ENCODE data around the gene MAL. TPM values are rescaled to one million over a fixed set of nuclear protein-coding genes. Genes with fewer than 3 reads are reported as not detected.
A peak's percentile ranks its signal among the peaks of the same experiment; 100 is the strongest.

The MAL gene
- total RNA-seq, 1 donor from 2014 or later, result 0.41 TPM

GRCh38 chr2:94982675-94983074, 42.8 kb upstream of the MAL start:
- peak overlapping the region; percentile 4 for H2AFZ ChIP-seq (ENCODE audit: low read depth, low read length)
- H4K20me1 ChIP-seq (ENCODE audit: insufficient read depth, low read length), result no peaks in the 10 kb centered on the region
- no peak overlapping the region for H3K4me3 Mint-ChIP-seq (ENCODE audit: unreplicated experiment)
- no peak for FAIRE-seq
- H3K9me3 Mint-ChIP-seq (ENCODE audit: unreplicated experiment), result no peaks in the 10 kb centered on the region
- H3K27me3 ChIP-seq (ENCODE audit: insufficient read depth, low read length), result no peaks in the 10 kb centered on the region
- no peak overlapping the region for H3K4me3 ChIP-seq (ENCODE audit: insufficient read depth, low read depth, low read length)
- no peaks in the 10 kb centered on the region for H3K9me3 ChIP-seq (ENCODE audit: insufficient read depth, low read depth, low read length)
- H3K27ac Mint-ChIP-seq (ENCODE audit: unreplicated experiment), result peak overlapping the region; percentile 27
- no peak for DNase-seq (ENCODE audit: low read depth)
- H3K79me2 ChIP-seq (ENCODE audit: insufficient read depth, low read length), result no peaks in the 10 kb centered on the region
- peaks cover 1% of the 10 kb centered on the region for H3K36me3 Mint-ChIP-seq (ENCODE audit: low read depth, unreplicated experiment)
- peaks cover 27% of the 10 kb centered on the region for H3K27me3 Mint-ChIP-seq (ENCODE audit: low read depth, unreplicated experiment)
- H3K9ac ChIP-seq (ENCODE audit: low read length), result no peak overlapping the region
- H3K4me1 Mint-ChIP-seq (ENCODE audit: low read depth, unreplicated experiment), result peaks cover 3% of the 10 kb centered on the region
- no peak for TF ChIP-seq EZH2 (IDR thresholded peaks at IDR 0.05; ENCODE audit: insufficient read depth, low read length)
- TF ChIP-seq, protein P1, sequence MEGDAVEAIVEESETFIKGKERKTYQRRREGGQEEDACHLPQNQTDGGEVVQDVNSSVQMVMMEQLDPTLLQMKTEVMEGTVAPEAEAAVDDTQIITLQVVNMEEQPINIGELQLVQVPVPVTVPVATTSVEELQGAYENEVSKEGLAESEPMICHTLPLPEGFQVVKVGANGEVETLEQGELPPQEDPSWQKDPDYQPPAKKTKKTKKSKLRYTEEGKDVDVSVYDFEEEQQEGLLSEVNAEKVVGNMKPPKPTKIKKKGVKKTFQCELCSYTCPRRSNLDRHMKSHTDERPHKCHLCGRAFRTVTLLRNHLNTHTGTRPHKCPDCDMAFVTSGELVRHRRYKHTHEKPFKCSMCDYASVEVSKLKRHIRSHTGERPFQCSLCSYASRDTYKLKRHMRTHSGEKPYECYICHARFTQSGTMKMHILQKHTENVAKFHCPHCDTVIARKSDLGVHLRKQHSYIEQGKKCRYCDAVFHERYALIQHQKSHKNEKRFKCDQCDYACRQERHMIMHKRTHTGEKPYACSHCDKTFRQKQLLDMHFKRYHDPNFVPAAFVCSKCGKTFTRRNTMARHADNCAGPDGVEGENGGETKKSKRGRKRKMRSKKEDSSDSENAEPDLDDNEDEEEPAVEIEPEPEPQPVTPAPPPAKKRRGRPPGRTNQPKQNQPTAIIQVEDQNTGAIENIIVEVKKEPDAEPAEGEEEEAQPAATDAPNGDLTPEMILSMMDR (IDR thresholded peaks at IDR 0.05; ENCODE audit: insufficient read depth, low read depth, low read length), result no peak
- H3K27ac ChIP-seq (ENCODE audit: low read depth, low read length), result no peak overlapping the region
- no peaks in the 10 kb centered on the region for H3K36me3 ChIP-seq (ENCODE audit: insufficient read depth, low read length)
- H3K4me2 ChIP-seq (ENCODE audit: low read length), result no peak overlapping the region
- H3K4me1 ChIP-seq (ENCODE audit: insufficient read depth, low read length), result no peaks in the 10 kb centered on the region

- Mint-ChIP-seq H3K4me1 (ENCODE audit: low read depth, unreplicated experiment) (peaks cover 3% of the 10 kb centered on the region), H3K4me3 (ENCODE audit: unreplicated experiment) (no peak overlapping the region), H3K27ac (ENCODE audit: unreplicated experiment) (no peak overlapping the region), H3K36me3 (ENCODE audit: low read depth, unreplicated experiment) (no peaks in the 10 kb centered on the region), H3K27me3 (ENCODE audit: low read depth, unreplicated experiment) (peaks cover 21% of the 10 kb centered on the region), H3K9me3 (ENCODE audit: unreplicated experiment) (no peaks in the 10 kb centered on the region)
- Histone ChIP-seq H3K4me2 (ENCODE audit: low read length) (no peak overlapping the region), H3K27me3 (ENCODE audit: insufficient read depth, low read length) (no peaks in the 10 kb centered on the region), H3K36me3 (ENCODE audit: insufficient read depth, low read length) (no peaks in the 10 kb centered on the region), H3K9me3 (ENCODE audit: insufficient read depth, low read depth, low read length) (no peaks in the 10 kb centered on the region), H3K4me1 (ENCODE audit: insufficient read depth, low read length) (no peaks in the 10 kb centered on the region), H3K4me3 (ENCODE audit: insufficient read depth, low read depth, low read length) (no peak overlapping the region), H2AFZ (ENCODE audit: low read depth, low read length) (no peak overlapping the region), H3K27ac (ENCODE audit: low read depth, low read length) (no peak overlapping the region), H4K20me1 (ENCODE audit: insufficient read depth, low read length) (no peaks in the 10 kb centered on the region), H3K9ac (ENCODE audit: low read length) (no peak overlapping the region), H3K79me2 (ENCODE audit: insufficient read depth, low read length) (no peaks in the 10 kb centered on the region)
- no peak for TF ChIP-seq EZH2 (IDR thresholded peaks at IDR 0.05; ENCODE audit: insufficient read depth, low read length)
- TF ChIP-seq, protein P1 (IDR thresholded peaks at IDR 0.05; ENCODE audit: insufficient read depth, low read depth, low read length), result no peak
- FAIRE-seq (no peak), DNase-seq (ENCODE audit: low read depth) (no peak)
These were observed 40.4 kb upstream of the MAL start for GRCh38 chr2:94984964-94985575.

DNA sequence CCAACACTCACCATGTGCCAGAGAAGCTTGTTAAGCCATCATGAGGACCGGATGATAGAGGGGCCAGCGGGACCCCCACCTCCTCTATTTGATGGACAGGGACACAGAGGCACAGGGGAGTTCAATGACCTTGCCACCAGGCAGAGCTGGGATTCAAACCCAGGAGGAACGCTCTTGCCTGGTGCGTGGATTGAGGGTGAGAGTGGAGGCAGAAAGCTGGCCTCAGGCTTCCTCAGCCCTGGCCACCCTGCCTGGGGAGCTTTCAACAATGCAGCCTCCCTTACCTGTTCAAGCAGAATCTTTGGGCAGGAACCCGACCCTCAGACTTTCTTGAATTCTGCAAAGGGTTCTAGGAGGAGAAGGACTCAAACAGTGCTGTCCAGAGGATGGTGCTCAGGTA, 39.9 kb upstream of the MAL start:
- Histone ChIP-seq H3K79me2 (ENCODE audit: insufficient read depth, low read length) (no peaks in the 10 kb centered on the region), H3K27me3 (ENCODE audit: insufficient read depth, low read length) (no peaks in the 10 kb centered on the region), H3K4me2 (ENCODE audit: low read length) (no peak overlapping the region), H3K9me3 (ENCODE audit: insufficient read depth, low read depth, low read length) (no peaks in the 10 kb centered on the region), H3K4me1 (ENCODE audit: insufficient read depth, low read length) (no peaks in the 10 kb centered on the region), H3K27ac (ENCODE audit: low read depth, low read length) (no peak overlapping the region), H3K4me3 (ENCODE audit: insufficient read depth, low read depth, low read length) (no peak overlapping the region), H3K9ac (ENCODE audit: low read length) (no peak overlapping the region), H4K20me1 (ENCODE audit: insufficient read depth, low read length) (no peaks in the 10 kb centered on the region), H3K36me3 (ENCODE audit: insufficient read depth, low read length) (no peaks in the 10 kb centered on the region), H2AFZ (ENCODE audit: low read depth, low read length) (no peak overlapping the region)
- no peak overlapping the region for H3K4me3 Mint-ChIP-seq (ENCODE audit: unreplicated experiment)
- H3K27ac Mint-ChIP-seq (ENCODE audit: unreplicated experiment), result no peak overlapping the region
- H3K9me3 Mint-ChIP-seq (ENCODE audit: unreplicated experiment), result no peaks in the 10 kb centered on the region
- FAIRE-seq (no peak), DNase-seq (ENCODE audit: low read depth) (no peak)
- TF ChIP-seq, protein P1 (IDR thresholded peaks at IDR 0.05; ENCODE audit: insufficient read depth, low read depth, low read length), result no peak
- no peak for TF ChIP-seq EZH2 (IDR thresholded peaks at IDR 0.05; ENCODE audit: insufficient read depth, low read length)
- no peaks in the 10 kb centered on the region for H3K36me3 Mint-ChIP-seq (ENCODE audit: low read depth, unreplicated experiment)
- peaks cover 21% of the 10 kb centered on the region for H3K27me3 Mint-ChIP-seq (ENCODE audit: low read depth, unreplicated experiment)
- peaks cover 3% of the 10 kb centered on the region for H3K4me1 Mint-ChIP-seq (ENCODE audit: low read depth, unreplicated experiment)
